Vagina (tissue), 2 donors: ENCODE results near the gene TMTC2. TPM values are rescaled to one million over a fixed set of nuclear protein-coding genes. Genes with fewer than 3 reads are reported as not detected.

Experiments used
- DNase-seq, 2 donors: peaks; one replicate each; pipeline ENCODE4 v3.0.0-alpha.2; 2017; ENCODE audit errors: extremely low spot score in 2 of 2
- H3K27ac ChIP-seq: fragments of 200-600 bp; sonication (generic); one replicate; pipeline ENCODE4 v1.5.1; 2019
- H3K27me3 ChIP-seq: fragments of 200-600 bp; sonication (generic); one replicate; pipeline ENCODE4 v1.5.1; 2019
- H3K36me3 ChIP-seq, 2 donors: fragments of 200-600 bp; sonication (generic); one replicate each; pipeline ENCODE4 v1.5.1; 2017 to 2019
- H3K4me1 ChIP-seq: fragments of 200-600 bp; sonication (generic); one replicate; pipeline ENCODE4 v1.5.1; 2019
- H3K4me3 ChIP-seq, 2 donors: fragments of 200-600 bp; sonication (generic); 1 replicate in 1 of 2; 2 replicates in 1 of 2; pipeline ENCODE4 v1.5.1; 2016 to 2019
- H3K9me3 ChIP-seq: fragments of 200-600 bp; sonication (generic); one replicate; pipeline ENCODE4 v1.5.1; 2019
- CTCF ChIP-seq, 3 experiments: fragments of 450-650 bp in 2 of 3; fragments of 200-600 bp in 1 of 3; sonication (generic) in 1 of 3; IDR thresholded peaks; one replicate each; pipeline ENCODE4 v1.5.1; 2017 to 2019; ENCODE audit warnings: antibody characterized with exemption in 3 of 3, mild to moderate bottlenecking in 2 of 3, moderate library complexity in 2 of 3
- POLR2A ChIP-seq, 2 donors: fragments of 450-650 bp; IDR thresholded peaks; one replicate each; pipeline ENCODE4 v1.6.1; 2017; ENCODE audit warnings: antibody characterized with exemption in 2 of 2, mild to moderate bottlenecking in 2 of 2, moderate library complexity in 2 of 2
- POLR2AphosphoS5 ChIP-seq, 2 donors: sonication (generic); formaldehyde crosslinking; IDR thresholded peaks; one replicate each; pipeline ENCODE4 v1.9.0; 2017; ENCODE audit warnings: antibody characterized with exemption in 2 of 2, mild to moderate bottlenecking in 2 of 2, low read depth in 1 of 2; ENCODE audit not compliant: insufficient read depth in 1 of 2
- intact Hi-C: fragments of 100-400 bp; cut with DNase I; formaldehyde crosslinking; loops from one replicate; pipeline ENCODE4 v1.15.1; 2023
- total RNA-seq: library from RNA; depleted of rRNA; stranded (reverse); fragments of >200 nt; gene quantifications from one replicate; pipeline ENCODE4 v1.2.3, GENCODE V29; 2016

TMTC2 gene
- total RNA-seq, 1 donor from 2014 or later = 15.5 TPM

DNA sequence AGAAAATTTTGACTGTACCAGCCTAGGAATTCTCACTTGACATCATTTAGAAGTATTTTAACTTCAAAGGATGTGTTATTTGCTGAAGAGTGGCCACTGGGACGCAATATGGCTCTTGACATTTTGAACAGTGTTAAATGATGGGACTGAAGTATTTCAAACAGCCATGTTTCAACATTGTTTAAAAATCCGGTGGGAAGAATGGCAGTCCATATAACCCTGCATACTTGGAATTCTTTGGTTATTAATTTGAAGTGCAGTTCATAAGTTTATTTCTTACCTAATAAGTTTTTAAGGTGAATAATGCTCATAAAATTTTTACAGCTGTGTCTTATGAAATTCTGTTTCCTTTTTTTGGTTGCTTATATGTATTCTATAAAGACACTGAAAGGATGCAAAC, 8.3 kb downstream of the TMTC2 start:
- Histone ChIP-seq H3K4me3 (no peak overlapping the region), H3K4me1 (peaks cover 4% of the 10 kb centered on the region), H3K36me3 (peaks cover 0 to 6% of the 10 kb centered on the region in 2 donors), H3K9me3 (no peaks in the 10 kb centered on the region), H3K27me3 (no peaks in the 10 kb centered on the region), H3K27ac (no peak overlapping the region)
- intact Hi-C loops = no loop called here
- no peak for DNase-seq
- TF ChIP-seq POLR2AphosphoS5 (IDR thresholded peaks at IDR 0.05; ENCODE audit: insufficient read depth in 1 of 2, low read depth in 1 of 2) (no peak), POLR2A (IDR thresholded peaks at IDR 0.05) (no peak)

- no peaks in the 10 kb centered on the region for H3K4me1 ChIP-seq
Measured at GRCh38 chr12:82695531-82695930, 8.8 kb downstream of the TMTC2 start.

DNA sequence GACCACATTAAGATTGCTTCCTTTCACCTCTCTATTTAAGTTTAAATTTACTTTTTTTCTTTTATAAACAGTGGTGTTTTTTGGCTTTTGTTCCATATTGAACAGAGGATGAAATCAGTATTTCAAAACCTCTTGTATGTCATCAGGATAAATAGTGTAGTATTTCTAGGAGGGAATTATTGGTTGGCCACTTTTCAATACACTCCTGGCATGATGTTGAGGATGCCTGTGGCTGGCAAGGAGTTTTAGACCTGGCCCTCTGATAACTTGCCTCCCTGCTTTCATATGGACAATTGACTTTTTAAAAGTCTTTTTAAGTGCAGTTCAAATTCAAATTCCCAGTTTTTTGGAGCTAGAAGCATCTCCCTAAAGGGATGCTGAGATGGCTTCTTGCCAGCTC, 9.8 kb downstream of the TMTC2 start:
- H3K27ac ChIP-seq = no peak overlapping the region
- no peaks in the 10 kb centered on the region for H3K27me3 ChIP-seq
- H3K4me1 ChIP-seq = no peaks in the 10 kb centered on the region
- H3K4me3 ChIP-seq = no peak overlapping the region
- intact Hi-C loops = no loop called here
- H3K36me3 ChIP-seq = peaks cover 0 to 6% of the 10 kb centered on the region in 2 donors
- TF ChIP-seq POLR2AphosphoS5 (IDR thresholded peaks at IDR 0.05; ENCODE audit: insufficient read depth in 1 of 2, low read depth in 1 of 2) (no peak), CTCF (IDR thresholded peaks at IDR 0.05) (no peak), POLR2A (IDR thresholded peaks at IDR 0.05) (no peak)
- no peaks in the 10 kb centered on the region for H3K9me3 ChIP-seq
- DNase-seq = no peak

More at GRCh38 chr12:82695531-82695930, 8.8 kb downstream of the TMTC2 start:
- intact Hi-C loops = no loop called here
- no peak for DNase-seq
- Histone ChIP-seq H3K27ac (no peak overlapping the region), H3K4me3 (no peak overlapping the region), H3K27me3 (no peaks in the 10 kb centered on the region), H3K36me3 (peaks cover 0 to 6% of the 10 kb centered on the region in 2 donors), H3K9me3 (no peaks in the 10 kb centered on the region)
- no peak for TF ChIP-seq POLR2A (IDR thresholded peaks at IDR 0.05)
- no peak for TF ChIP-seq CTCF (IDR thresholded peaks at IDR 0.05)
- TF ChIP-seq POLR2AphosphoS5 (IDR thresholded peaks at IDR 0.05; ENCODE audit: insufficient read depth in 1 of 2, low read depth in 1 of 2) = no peak

DNA sequence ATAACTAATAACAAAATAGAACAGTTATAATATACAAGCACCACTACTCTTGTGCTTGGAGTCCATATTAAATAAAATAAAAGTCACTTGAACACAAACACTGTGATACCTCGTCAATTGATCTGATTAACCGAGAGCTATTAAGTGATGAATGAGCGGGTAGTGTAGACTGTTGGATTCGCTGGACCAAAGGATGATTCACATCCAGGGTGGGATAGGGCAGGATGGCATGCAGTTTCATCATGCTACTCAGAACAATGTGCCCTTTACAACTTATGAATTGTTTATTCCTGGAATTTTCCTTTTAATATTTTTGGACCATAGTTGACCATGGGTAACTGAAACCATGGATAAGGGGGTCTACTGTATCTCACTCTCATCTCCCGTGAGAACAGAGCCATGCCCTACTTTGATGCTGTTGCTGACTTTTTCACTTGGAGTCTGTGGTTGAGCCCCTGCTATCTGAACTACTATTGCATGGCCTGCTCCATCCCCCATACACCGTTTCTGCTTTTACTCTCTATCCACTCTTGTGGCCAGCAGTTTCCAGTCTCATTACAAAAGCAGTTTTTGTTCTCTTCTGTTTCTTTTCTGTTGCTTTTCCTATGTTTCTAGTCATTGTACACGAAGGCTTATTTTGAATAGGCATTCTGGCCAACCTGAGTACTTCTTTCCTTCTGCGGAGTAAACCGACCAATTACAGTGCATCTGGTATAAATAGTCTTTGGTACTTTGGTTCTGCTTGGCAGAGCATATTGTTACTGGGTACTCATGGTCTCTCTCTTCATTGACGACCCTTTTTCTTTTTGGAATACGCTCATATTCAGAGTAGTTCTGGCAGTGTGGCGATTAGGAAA, 12.2 kb downstream of the TMTC2 start:
- H3K4me1 ChIP-seq = no peaks in the 10 kb centered on the region

GRCh38 chr12:82705774-82706173, 19.1 kb downstream of the TMTC2 start:
- Histone ChIP-seq H3K27ac (no peak overlapping the region), H3K4me3 (no peak overlapping the region), H3K4me1 (peaks cover 4% of the 10 kb centered on the region), H3K36me3 (no peaks in the 10 kb centered on the region), H3K27me3 (no peaks in the 10 kb centered on the region), H3K9me3 (no peaks in the 10 kb centered on the region)
- TF ChIP-seq POLR2AphosphoS5 (IDR thresholded peaks at IDR 0.05; ENCODE audit: insufficient read depth in 1 of 2, low read depth in 1 of 2) (no peak), CTCF (IDR thresholded peaks at IDR 0.05) (no peak), POLR2A (IDR thresholded peaks at IDR 0.05) (no peak)
- no peak for DNase-seq
- intact Hi-C loops = no loop called here

More for the DNA sequence above, 12.2 kb downstream of the TMTC2 start:
- no peak for DNase-seq
- Histone ChIP-seq H3K9me3 (no peaks in the 10 kb centered on the region), H3K36me3 (no peaks in the 10 kb centered on the region), H3K4me3 (no peak overlapping the region), H3K27me3 (no peaks in the 10 kb centered on the region), H3K27ac (no peak overlapping the region)
- intact Hi-C loops = no loop called here
- TF ChIP-seq CTCF (IDR thresholded peaks at IDR 0.05) (no peak), POLR2A (IDR thresholded peaks at IDR 0.05) (no peak), POLR2AphosphoS5 (IDR thresholded peaks at IDR 0.05; ENCODE audit: insufficient read depth in 1 of 2, low read depth in 1 of 2) (no peak)
